Aorta (tissue), 5 donors: ENCODE results near the gene PLXNB1. TPM values are rescaled to one million over a fixed set of nuclear protein-coding genes. Genes with fewer than 3 reads are reported as not detected.
A peak's percentile ranks its signal among the peaks of the same experiment; 100 is the strongest.
"Not testable (repeated sequence)": the region's sequence is repeated elsewhere in the genome, so short reads cannot be mapped to it uniquely, and the experiment has no call there.

Experiments used
- ATAC-seq: fragments of 200-7000 bp; cut with Tn5 transposase; one replicate; pipeline ENCODE4 v1.9.1; 2022; ENCODE audit warnings: moderate library complexity; ENCODE audit not compliant: low FRiP score
- DNase-seq, 2 donors: peaks; one replicate each; pipeline ENCODE4 v3.0.0-alpha.2; 2020
- H3K27ac ChIP-seq, 2 donors: one replicate each; pipeline ENCODE4 v1.5.1; 2013; ENCODE audit warnings: low read length in 2 of 2, mild to moderate bottlenecking in 2 of 2, moderate library complexity in 2 of 2, control low read depth in 1 of 2, inconsistent platforms in 1 of 2, low read depth in 1 of 2
- H3K27me3 ChIP-seq, 2 donors: one replicate each; pipeline ENCODE4 v1.6.1; 2013; ENCODE audit warnings: control low read depth in 1 of 2, low read length in 1 of 2, mild to moderate bottlenecking in 1 of 2, moderate library complexity in 1 of 2; ENCODE audit not compliant: insufficient read depth in 2 of 2, control insufficient read depth in 1 of 2
- H3K36me3 ChIP-seq, 2 donors: one replicate each; pipeline ENCODE4 v1.6.1; 2013; ENCODE audit warnings: control low read depth in 1 of 2, low read length in 1 of 2, mild to moderate bottlenecking in 1 of 2; ENCODE audit not compliant: insufficient read depth in 2 of 2, control insufficient read depth in 1 of 2
- H3K4me1 ChIP-seq, 2 donors: one replicate each; pipeline ENCODE4 v1.6.1; 2013; ENCODE audit warnings: low read length in 2 of 2, control low read depth in 1 of 2, mild to moderate bottlenecking in 1 of 2, moderate library complexity in 1 of 2; ENCODE audit not compliant: insufficient read depth in 2 of 2, control insufficient read depth in 1 of 2
- H3K4me3 ChIP-seq, 2 donors: one replicate each; pipeline ENCODE4 v1.5.1; 2013; ENCODE audit warnings: low read length in 2 of 2, control low read depth in 1 of 2, mild to moderate bottlenecking in 1 of 2
- H3K9me3 ChIP-seq: one replicate; pipeline ENCODE4 v1.6.1; 2013; ENCODE audit warnings: mild to moderate bottlenecking, low read length; ENCODE audit not compliant: control insufficient read depth
- WGBS, 2 donors: extraction: QIAGEN DNeasy Blood & Tissue Kit; methylation state at CpG; one replicate each; pipeline ENCODE4 v1.1.7; 2013; 5-methylcytosine and 5-hydroxymethylcytosine counted together
- intact Hi-C, 2 donors: fragments of 100-400 bp; cut with DNase I; formaldehyde crosslinking; loops; one replicate each; pipeline versions ENCODE4 v1.14.2 to v1.15.0; 2022
- long read RNA-seq, 2 donors: library from polyadenylated mRNA; unstranded; transcript quantifications; one replicate each; pipeline ENCODE4 v2.0.0, GENCODE V29; 2020 to 2021
- polyA plus RNA-seq, 2 donors: library from polyadenylated mRNA; stranded (reverse); fragments of 200-250 nt; gene quantifications; one replicate each; pipeline ENCODE4 v1.2.3, GENCODE V29; 2013
- total RNA-seq, 2 donors: library from RNA; stranded (reverse); fragmentation: NEBNext Ultra II Directional; extraction: Animal tissue kit (Norgen Biotek cat#: 25700); gene quantifications; one replicate each; pipeline ENCODE4 v1.2.1, GENCODE V29; 2021
- donor health status: healthy with polysubstance abuse.
- donor health status: Bipolar disorder and iron deficiency.
- donor health status: DM: no; HTN: no; CAD: no.
- donor health status: DM: no; HTN: no; CAD: no.
- donor health status: DM: yes; HTN: yes; CAD: no.

The PLXNB1 gene
- 100 to 1,000 TPM in 1 of 2 donors, 10 to 100 TPM in 1; 69.9 to 115 TPM for total RNA-seq
- 100 to 1,000 TPM in 1 of 2 donors, 10 to 100 TPM in 1; 26.3 to 235 TPM for polyA plus RNA-seq
- long read RNA-seq, donor 1, partial matches to known transcripts: 95 of 127 reads
- long read RNA-seq, donor 1, other reads (novel, unspliced or antisense): 30 of 127 reads
- long read RNA-seq, donor 2, partial matches to known transcripts: 26 of 41 reads
- long read RNA-seq, donor 2, other reads (novel, unspliced or antisense): 14 of 41 reads

GRCh38 chr3:48429960-48430707 lies at the start of gene PLXNB1:
Gene PLXNB1, minus strand, starts transcription at chr3:48430086. Its CDS starts 5,475 bp downstream, at chr3:48424611.
- H3K27me3 ChIP-seq: no peaks in the 10 kb centered on the region
- H3K27ac ChIP-seq: peak within 1 kb of the TSS; percentile 85 to 87
- peaks cover 0 to 3% of the 10 kb centered on the region in 2 donors for H3K36me3 ChIP-seq
- DNase-seq: peak in 1 of 2 donors; percentile 86
- peak; percentile 19 for ATAC-seq
- no peaks in the 10 kb centered on the region for H3K4me1 ChIP-seq
- 9% methylated on average over 15 of the region's 15 CpGs for WGBS, 2 donors
- peak within 1 kb of the TSS; percentile 77 to 94 for H3K4me3 ChIP-seq
- H3K9me3 ChIP-seq: no peaks in the 10 kb centered on the region
- intact Hi-C loops: no loop called here

GRCh38 chr3:48478626-48479555 lies 49.0 kb upstream of the PLXNB1 start:
- no peaks in the 10 kb centered on the region for H3K27me3 ChIP-seq
- no peak overlapping the region for H3K4me3 ChIP-seq
- H3K36me3 ChIP-seq: peaks cover 0 to 1% of the 10 kb centered on the region in 2 donors
- no peak overlapping the region for H3K27ac ChIP-seq
- H3K4me1 ChIP-seq: no peaks in the 10 kb centered on the region
- no peaks in the 10 kb centered on the region for H3K9me3 ChIP-seq
- DNase-seq (peak in 1 of 2 donors; percentile 57), ATAC-seq (no peak)
- intact Hi-C loops: no loop called here
- WGBS, 2 donors: 84 to 86% methylated on average over 19 of the region's 19 CpGs

- no peaks in the 10 kb centered on the region for H3K27me3 ChIP-seq
- H3K36me3 ChIP-seq: peaks cover 0 to 1% of the 10 kb centered on the region in 2 donors
- 79 to 82% methylated on average over 8 to 9 of the region's 9 CpGs for WGBS, 2 donors
- H3K9me3 ChIP-seq: no peaks in the 10 kb centered on the region
- H3K27ac ChIP-seq: no peak overlapping the region
- H3K4me3 ChIP-seq: no peak overlapping the region
- intact Hi-C loops: no loop called here
- no peaks in the 10 kb centered on the region for H3K4me1 ChIP-seq
- DNase-seq: peak in 1 of 2 donors; percentile 56
- ATAC-seq: no peak
Measured at GRCh38 chr3:48477959-48478520, 48.2 kb upstream of the PLXNB1 start.

- intact Hi-C loops: no loop called here
- no peaks in the 10 kb centered on the region for H3K27me3 ChIP-seq
- WGBS, 2 donors: 78 to 90% methylated on average over 9 of the region's 9 CpGs
- H3K9me3 ChIP-seq: no peaks in the 10 kb centered on the region
- DNase-seq (peak in 1 of 2 donors; percentile 61), ATAC-seq (no peak)
- H3K36me3 ChIP-seq: peaks cover 0 to 1% of the 10 kb centered on the region in 2 donors
- no peak overlapping the region for H3K4me3 ChIP-seq
- H3K4me1 ChIP-seq: no peaks in the 10 kb centered on the region
- H3K27ac ChIP-seq: no peak overlapping the region
Measured at GRCh38 chr3:48476426-48477053, 46.7 kb upstream of the PLXNB1 start.

GRCh38 chr3:48475188-48475587 lies 45.3 kb upstream of the PLXNB1 start:
- DNase-seq: peak in 1 of 2 donors; percentile 62
- WGBS, 2 donors: 77 to 78% methylated on average over 11 of the region's 11 CpGs
- no peak overlapping the region for H3K27ac ChIP-seq
- no peaks in the 10 kb centered on the region for H3K9me3 ChIP-seq
- H3K27me3 ChIP-seq: no peaks in the 10 kb centered on the region
- no peaks in the 10 kb centered on the region for H3K4me1 ChIP-seq
- no peak overlapping the region for H3K4me3 ChIP-seq
- H3K36me3 ChIP-seq: peaks cover 0 to 1% of the 10 kb centered on the region in 2 donors
- intact Hi-C loops: no loop called here
- ATAC-seq: no peak

- Histone ChIP-seq H3K4me1 (no peaks in the 10 kb centered on the region), H3K27ac (no peak overlapping the region), H3K4me3 (no peak overlapping the region), H3K36me3 (peaks cover 0 to 1% of the 10 kb centered on the region in 2 donors), H3K9me3 (no peaks in the 10 kb centered on the region), H3K27me3 (no peaks in the 10 kb centered on the region)
- intact Hi-C loops: no loop called here
- peak in 1 of 2 donors; percentile 31 for DNase-seq
- no peak for ATAC-seq
- 69 to 70% methylated on average over 4 of the region's 4 CpGs for WGBS, 2 donors
Measured at GRCh38 chr3:48474619-48475018, 44.7 kb upstream of the PLXNB1 start.

GRCh38 chr3:48474031-48474430 lies 44.1 kb upstream of the PLXNB1 start:
- H3K4me3 ChIP-seq, intact Hi-C loops, H3K27me3 ChIP-seq, H3K36me3 ChIP-seq, H3K9me3 ChIP-seq, H3K27ac ChIP-seq, ATAC-seq, DNase-seq, H3K4me1 ChIP-seq: not testable (repeated sequence)
- 93 to 95% methylated on average over 4 of the region's 4 CpGs for WGBS, 2 donors

GRCh38 chr3:48473617-48473952 lies 43.7 kb upstream of the PLXNB1 start:
- H3K4me1 ChIP-seq: no peaks in the 10 kb centered on the region
- ATAC-seq (no peak), DNase-seq (no peak)
- H3K27ac ChIP-seq: peak overlapping the region in 1 of 2 donors; percentile 99
- WGBS, 2 donors: 64% methylated on average over 5 of the region's 5 CpGs
- H3K4me3 ChIP-seq: no peak overlapping the region
- H3K9me3 ChIP-seq: no peaks in the 10 kb centered on the region
- intact Hi-C loops: loop anchor here in 1 of 2 donors (1.0 kb wide), 1 partner anchor 31 kb away; the partner anchor contains the start of gene SHISA5
- no peaks in the 10 kb centered on the region for H3K36me3 ChIP-seq
- H3K27me3 ChIP-seq: no peaks in the 10 kb centered on the region
